Central memory CD4-positive, alpha-beta T cell (primary cell): ENCODE data around the gene GAN.
"Not testable (repeated sequence)": the region's sequence is repeated elsewhere in the genome, so short reads cannot be mapped to it uniquely, and the experiment has no call there.

ENCODE experiments used
- DNase-seq: peaks from one replicate; pipeline ENCODE4 v3.0.0; 2022

Gene GAN

DNA sequence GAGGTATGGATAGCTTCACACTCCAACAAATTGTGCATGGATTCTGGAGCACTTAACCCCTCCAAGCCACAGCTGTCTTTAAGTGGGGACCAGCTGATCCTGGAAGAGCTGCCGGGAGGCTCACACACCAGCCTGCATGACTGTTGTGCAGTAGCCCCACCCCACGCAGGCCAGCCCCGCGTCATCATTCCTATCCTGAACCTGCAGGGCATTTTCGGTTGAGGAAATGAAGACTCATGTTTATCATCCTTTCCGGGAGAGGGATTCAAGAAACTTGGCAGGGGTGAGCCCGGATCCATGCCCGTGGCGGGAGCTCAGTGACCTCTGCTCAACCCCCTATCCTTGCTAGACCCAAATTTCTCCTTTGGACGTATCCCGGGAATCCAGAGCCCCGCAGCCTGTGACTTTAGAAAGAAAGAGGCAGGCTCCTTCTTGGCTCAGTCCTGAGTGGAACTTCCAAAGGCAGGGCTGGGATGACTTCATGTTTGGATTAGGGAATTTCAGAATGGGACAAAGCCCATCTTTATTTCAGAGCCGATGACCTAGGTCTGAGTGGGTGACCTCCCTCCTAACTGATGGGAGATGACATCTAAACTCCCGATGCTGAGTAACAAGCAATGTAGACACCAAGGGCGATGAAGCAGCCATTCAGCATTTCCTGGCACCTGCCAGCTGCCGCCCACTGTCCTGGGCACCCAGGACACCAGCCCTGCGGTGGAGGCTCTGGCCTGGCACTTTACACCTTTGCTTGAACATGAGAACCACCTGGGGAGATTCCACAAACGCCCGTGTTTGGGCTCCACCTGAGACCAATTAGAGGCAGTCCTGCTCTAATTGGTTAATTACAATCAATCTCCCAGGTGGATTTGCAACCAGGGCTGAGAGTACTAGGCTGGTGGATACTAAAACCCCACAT lies 86.5 kb downstream of the GAN start:
- DNase-seq = no peak

DNA sequence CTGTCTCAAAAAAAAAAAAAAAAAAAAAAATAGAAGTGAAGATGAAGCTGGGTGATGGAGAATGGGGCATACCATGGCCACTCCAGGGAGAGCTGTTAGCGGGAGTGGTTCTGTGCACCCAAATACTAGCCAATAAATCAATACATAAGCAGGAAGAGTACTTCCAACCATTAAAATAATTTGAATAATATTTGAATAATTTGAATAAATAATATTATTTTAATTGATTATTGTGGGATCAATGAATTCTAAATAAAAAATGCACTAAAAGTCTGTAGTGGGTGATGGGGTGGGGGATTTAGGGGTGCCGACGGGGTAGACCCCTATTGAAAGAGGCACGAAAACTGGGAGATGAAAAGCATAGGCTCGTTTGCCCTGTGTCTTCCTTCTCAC lies 88.4 kb downstream of the GAN start:
- no peak for DNase-seq

DNA sequence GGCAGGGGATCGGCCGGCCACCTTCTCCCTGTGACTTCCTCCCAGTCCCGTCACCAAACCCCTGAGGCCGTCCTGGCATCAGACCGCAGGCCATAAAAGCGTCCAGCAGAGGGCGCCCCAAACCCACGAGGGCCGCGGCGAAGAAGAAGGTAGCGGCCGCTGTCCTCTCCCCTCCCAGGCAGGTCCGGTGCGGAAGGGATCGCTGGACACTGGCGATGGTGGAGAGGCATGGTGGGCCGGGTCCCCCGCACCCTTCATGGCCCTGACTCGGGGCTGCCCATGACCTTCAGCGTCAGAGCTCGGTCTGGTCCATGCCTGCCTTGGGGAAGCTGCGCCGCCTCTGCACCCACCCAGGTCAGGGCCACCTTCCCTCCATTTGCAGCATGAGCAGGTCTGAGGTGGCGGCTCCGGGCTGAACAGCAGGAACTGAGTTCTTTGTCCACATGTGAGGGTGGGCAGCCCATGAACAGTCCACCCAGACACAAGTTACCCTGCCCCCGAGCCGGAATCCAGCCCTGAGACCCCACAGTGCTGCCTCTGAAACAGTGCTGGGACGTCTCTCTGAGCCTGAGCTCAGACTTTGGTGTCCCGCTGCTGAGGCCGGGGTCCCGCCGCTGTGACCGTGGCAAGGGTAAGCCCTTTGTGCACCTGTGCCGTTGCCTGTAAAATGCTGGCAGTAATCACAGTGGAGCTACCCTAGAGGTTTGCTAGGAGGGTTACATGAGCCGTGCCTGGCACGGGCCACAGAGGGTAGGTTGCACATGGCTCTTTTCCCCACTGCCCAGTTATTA lies 89.0 kb downstream of the GAN start:
- DNase-seq = peak; percentile 65

DNA sequence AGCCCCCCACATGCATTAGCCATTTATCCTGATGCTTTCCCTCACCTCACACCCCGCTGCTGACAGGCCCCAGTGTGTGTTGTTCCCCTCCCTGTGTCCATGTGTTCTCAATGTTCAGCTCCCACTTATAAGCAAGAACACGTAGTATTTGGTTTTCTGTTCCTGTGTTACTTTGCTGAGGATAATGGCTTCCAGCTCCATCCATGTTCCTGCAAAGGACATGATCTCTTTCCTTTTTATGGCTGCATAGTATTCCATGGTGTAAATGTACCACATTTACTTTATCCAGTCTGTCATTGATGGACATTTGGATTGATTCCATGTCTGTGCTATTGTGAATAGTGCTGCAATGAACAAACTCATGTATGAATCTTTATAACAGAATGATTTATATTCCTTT lies 90.2 kb downstream of the GAN start:
- not testable (repeated sequence) for DNase-seq

DNA sequence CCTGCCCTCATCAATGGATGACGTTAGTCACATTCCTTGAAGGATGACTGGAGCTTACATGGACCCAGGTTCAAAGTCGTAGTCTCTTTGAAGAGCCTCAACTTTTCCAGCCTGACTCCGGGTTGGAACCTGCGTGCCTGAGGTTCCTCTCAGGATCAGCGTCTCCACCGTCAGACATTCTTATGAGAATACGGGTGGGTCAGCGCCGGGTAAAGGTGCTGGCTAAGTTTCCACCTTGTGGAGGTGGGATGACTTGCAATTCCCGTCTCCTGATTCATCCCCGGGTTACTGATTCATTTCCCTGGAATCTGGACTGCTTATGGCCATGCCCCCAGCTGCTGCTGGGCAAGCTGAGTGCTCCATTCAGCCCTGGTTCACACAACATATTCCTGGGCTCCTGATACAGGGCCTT lies 90.9 kb downstream of the GAN start:
- no peak for DNase-seq

DNA sequence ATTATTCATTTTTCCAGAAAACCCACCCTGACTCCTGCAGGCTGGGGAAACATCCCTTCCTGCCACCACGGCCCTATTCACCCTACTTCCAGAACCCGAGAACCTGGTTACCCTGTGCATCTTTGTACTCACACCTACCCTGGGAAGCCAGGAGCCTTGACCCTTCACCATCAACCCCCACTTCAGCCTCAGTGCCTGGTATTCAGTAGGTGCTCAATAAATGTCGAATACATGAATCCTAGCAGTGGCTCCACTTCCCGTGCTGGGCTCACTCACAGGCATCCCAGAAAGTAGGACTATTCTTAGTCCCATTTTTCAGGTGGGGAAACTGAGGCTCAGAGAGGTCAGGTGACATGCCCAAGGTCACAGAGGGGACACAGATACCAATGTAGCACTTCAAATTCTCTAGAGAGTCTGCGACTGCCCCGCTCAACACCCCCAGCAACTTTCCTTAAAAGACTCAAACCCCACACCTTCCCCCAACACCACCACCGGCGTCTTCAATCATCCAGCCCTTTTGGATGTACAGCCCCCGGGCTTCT lies 93.7 kb downstream of the GAN start:
- no peak for DNase-seq

DNA sequence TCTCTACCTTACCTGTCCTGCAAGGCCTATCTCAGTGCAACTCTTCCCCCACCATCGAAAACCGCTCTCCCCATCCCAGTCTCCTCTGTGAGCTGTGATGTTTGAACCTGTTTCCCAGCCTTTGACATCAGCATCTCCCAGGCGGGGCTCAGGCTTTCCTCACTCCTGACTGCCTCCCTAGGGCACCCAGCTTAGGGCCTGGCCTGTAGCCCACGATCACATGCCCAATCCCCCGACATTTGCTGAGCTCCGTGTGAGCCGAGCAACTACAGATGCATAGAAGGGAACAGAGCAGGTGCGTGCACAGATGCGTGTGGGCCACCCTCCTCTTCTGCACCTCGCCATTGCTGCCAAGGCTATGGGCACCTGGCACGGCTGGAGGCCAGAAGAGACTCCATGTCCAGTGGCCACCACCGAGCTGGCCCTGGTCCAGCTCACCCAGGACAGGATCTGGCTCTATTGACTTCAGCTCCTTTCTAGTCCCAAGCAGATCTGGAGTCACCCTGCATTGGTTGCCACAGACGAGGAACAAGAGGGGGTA lies 94.3 kb downstream of the GAN start:
- no peak for DNase-seq

DNA sequence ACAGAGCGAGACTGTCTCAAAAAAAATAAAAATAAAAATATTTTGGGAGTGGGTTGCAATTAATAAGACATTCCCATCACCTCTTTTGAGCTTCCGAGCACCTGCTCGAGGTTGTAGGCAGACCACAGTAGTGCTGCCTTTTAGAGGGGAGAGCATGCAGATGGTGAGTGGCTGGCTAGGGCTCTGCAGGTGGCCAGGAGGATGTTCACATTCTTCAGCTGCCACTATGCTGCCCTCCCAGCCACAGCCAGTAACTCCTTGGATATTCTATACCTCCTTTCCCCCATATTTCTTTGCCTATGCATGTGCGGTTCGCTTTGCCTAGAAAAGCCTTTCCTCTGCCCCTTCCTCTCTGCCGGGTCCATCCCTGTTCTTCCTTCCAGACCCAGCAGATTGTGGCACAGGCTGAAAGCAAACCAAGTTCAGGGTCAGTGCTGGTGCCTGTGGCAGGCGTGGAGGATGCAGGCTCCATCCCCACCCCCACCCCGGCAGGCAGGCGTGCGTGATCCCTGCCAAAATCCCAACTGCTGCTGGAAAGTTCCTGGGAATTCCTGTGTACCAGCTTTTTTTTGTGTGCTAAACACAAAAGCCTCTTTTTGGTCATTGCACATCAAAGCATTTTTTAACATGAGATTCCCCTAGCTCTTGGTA lies 96.0 kb downstream of the GAN start:
- no peak for DNase-seq

DNA sequence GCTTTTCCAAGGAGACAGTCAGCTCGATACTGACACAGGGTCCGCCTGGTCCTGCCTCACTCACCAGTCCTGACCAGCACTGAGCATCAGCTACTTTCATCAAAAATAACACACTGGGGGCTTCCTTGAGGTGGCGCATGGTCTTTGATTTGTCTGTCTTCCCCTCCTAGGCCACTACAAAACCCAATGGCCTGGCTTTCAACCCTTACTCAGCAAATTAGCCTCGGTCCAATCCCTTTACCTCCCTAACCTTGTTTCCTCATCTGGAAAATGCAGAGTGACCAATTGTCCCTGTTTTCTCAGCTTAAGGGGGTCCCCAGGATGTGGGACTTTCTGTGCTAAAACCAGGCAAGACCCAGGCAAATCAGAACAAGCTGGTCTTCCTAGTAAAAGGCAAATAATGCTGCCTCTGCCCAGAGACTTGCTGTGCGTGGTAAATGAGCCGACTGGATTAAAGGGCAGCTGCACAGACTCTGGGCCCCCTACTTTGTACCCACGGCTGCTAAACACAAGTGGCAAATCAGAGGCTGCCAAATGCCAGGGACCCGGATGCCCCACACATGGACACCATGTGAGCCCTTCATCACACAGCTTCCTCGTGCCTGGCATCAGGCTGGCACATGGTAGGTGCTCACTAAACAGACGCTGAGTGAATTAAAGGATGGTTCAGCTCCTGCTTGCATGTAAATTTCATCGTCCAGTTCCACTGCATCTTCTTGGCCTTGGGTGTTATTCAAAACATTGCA lies 98.7 kb downstream of the GAN start:
- no peak for DNase-seq

DNA sequence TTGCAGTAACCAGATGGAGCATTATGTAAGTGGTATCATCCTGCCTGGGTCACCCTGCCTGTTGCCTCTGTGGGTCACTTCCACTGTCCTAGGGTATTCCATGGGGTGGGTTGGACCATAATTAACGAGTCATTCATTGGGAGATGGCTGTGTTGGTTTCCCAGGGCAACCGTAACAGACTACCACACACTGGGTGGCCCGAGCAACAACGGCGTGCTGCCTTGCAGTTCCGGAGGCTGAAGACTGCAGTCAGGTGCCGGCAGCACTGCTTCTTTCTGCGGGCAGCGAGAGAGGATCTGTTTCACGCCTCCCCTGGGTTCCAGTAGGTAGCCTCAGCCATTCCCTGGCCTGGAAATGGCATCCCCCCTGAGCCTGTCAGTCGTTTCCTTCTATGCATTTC lies 101.0 kb downstream of the GAN start:
- no peak for DNase-seq

DNA sequence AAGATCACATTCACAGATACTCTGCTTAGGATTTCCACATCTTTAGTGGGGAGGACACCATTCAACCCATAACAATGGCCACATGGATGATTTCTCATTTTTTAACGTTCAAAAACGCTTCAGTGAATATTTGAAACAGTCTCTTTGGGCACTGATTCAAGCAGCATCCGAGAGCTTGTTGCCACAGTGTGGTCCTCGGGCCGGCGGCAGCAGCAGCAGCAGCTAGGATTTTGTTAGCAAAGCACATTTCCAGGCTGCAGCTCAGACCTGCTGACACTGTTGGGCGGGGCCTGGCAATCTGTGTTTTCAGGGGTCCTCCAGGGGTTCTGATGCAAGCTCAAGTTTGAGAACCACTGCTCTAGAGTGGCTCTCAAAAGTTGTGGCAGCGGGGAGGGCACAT lies 102.0 kb downstream of the GAN start:
- DNase-seq = no peak

DNA sequence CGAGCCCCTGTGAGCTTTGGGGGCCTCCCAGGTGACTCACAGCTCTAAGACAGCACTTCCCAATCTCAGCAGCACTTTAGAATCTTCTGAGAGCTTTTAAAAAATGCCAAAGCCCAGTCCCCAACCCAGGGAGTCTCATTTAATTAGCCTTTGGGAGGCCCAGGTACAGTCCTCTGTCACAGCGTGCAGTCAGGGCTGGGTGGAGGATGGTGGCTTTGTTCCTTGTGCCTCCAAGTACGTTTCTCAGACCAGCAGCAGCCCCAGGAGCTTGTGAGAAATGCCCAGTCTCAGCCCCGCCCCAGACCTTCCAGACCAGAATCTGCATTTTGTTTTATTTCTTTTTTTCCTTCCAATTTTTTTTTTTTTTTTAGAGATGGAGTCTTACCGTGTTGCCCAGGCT lies 102.4 kb downstream of the GAN start:
- no peak for DNase-seq

DNA sequence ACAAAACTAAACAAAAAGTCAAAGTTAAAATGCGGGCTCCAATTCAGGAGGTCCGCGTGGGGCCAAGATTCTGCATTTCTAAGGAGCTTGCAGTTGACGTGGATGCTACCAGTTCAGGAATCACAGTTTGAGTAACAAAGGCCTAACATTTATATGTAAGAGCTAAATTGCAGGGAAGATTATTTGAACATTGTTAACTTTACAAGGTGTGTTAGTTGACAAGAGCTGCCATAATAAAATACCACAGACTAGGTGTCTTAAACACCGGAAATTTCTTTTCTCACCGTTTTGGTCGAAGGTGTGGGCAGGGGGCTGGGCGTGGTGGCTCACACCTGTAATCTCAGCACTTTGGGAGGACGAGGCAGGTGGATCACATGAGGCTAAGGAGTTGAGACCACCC lies 105.0 kb downstream of the GAN start:
- no peak for DNase-seq

DNA sequence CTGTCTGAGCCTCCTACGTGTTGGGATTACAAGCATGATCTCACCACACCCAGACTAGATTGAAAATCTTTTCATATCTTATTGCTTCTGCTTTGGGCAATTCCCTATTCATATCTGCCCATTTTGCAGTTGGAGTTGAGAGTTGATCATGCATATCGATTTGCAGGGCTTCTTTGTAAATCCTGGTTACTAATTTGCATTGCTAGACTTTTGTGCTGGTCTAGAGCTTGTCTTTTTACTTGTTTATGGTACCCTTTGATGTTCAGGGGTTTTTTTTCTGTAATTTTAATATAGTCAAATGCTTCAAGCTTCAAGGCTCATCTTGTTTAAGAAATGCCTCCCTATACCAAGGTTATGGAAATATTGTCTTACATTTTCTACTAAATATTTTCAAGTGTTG lies 106.4 kb downstream of the GAN start:
- no peak for DNase-seq

DNA sequence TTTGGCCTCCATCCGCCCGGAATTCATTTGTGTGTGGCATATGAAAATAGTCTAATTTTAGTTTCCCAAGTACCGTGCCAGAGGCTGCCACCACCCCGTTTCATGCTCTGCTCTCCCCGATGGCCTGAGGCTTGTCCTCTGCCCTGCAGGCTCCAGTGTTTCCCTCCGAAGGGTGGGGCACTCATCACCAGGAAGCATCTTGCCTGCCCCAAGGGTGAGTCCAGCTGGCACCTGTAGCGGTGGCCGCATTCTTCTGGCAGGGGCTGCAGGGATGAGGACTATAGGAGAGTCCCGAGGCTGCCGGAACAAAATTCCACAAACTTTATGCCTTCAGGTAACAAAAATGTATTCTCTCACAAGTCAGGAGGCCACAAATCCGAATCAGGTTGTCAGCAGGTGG lies 106.8 kb downstream of the GAN start:
- DNase-seq = no peak

DNA sequence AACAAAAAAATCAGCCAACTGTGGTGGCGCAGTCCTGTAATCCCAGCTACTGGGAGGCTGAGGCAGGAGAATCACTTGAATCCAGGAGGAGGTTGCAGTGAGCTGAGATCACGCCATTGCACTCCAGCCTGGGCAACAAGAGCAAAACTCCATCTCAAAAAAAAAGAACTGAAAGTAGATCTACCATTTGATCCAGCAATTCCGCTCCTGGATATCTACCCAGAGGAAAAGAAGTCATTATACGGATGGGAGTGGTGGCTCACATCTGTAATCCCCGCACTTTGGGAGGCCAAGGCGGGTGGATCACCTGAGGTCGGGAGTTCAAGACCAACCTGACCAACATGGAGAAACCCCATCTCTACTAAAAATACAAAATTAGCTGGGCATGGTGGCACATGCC lies 107.4 kb downstream of the GAN start:
- not testable (repeated sequence) for DNase-seq

DNA sequence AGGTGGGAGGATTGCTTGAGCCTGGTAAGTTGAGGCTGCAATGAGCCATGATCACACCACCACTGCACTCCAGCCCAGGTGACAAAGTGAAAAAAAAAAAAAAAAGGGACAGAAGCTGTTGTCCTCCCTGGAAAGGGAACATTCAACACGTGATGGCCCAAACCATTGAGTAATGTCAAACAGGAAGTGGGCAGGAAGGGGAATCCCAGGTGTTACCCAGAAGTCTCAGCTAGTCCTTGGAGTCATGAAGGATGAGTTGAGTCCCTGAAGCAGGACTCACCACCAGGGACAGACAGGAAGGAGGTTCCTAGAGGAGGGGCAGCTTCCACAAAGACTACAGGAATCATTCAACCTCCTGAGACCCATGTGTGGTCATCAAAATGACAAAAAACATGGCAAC lies 110.0 kb downstream of the GAN start:
- DNase-seq = no peak

DNA sequence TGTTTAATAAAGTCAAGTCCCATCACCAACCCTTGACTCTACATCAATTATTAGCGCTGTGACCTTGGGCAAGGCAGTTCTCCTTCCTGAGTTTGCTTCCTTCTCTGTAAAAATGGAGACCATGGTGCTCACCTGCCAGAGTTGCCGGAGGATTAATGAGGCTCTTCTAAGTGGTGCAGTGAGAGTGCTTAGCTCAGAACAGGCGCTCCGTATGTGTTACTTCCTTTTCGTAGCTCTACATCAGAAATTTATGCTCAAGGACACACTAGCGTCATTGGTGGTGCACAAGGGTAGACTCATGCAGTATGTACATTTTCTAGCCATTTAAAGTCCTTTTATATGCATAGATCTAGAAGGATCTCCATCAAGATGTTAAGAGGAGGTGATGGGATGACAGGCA lies 112.5 kb downstream of the GAN start:
- DNase-seq = no peak

DNA sequence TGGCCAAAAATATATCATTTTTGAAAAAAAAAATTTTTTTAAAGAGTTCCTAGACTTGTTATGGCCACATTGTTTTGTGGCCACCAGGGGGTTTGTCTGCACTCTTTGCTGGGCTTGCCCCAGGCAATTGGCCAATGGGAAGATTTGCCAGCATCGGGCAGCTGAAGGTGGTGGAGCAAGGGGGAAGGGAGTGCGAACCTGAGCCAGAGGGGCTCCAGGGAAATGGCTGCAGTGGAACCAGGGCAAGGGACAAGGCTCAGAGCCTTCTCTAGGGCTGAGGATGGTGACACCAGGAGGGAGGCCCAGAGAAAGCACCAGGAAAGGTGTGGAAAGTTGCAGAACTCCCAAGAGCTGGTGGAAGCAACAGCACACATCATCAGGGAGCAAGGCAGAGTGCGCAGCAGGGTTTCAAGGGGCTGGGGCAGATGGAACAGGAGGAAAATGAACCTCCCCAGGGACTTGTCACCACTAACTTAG lies 114.3 kb downstream of the GAN start:
- DNase-seq = no peak

DNA sequence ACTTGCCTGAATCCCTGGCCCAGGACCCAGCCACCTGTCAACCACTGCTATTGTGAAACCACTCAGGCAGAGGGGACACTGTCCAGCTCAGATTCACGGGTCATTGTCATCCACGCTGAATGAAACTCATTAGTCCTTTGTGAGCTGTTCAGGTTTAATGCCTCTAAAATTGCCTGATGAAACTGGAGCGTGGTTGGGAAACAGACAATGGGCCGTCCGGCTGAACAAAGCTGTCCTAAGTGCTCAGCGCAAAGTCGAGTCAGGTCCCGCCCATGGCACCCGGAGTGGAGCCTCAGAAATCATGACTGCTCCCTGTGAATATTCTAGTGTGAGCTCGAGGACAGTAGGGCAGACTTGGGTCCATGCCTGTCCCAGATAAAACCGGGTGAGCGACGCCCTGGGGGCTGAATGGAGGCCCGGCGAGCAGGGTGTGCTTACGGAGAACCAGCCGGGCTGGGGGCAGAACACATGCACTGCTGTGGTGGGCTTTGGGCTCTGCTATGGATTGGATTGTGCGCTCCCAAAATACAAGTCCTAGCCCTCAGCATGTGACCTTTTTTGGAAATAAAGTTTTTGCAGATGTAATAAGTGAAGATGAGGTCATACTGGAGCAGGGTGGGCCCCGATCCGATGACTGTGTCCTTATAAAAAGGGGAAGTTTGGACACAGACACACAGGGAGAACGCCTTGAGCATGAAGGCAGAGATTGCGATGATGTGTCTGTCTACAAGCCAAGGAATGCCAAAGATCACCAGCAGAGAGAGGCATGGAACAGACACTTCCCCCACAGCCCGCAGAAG lies 117.0 kb downstream of the GAN start:
- DNase-seq = no peak

DNA sequence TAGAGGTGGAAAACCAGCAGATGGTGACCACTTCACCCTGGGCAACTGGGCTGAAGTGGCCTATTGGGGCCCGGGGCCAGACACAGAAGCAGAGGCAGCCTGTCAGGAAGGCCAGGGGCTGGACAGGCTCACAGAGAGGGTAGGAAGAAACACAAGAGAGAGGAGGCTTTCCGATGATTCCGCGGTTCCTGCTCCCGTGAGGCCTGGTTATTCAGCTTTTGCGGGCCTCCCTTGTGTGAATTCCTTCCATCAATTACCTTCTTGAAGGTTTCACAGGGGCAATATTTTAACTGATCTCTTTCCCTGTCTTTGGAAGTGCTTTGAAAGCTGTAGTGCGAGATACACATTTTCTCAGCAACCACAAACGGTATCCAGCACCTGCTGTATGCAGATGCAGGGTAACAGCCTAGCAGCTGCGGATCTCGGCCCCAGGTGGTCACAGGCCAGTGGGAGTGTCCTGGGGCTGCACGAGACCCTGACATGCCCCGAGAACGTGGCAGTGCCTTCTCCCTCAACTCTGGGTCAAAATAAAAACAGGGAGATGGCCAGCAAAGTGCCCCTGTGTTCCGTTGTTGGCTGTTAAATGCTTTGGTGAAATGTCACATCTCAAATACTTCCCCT lies 118.3 kb downstream of the GAN start:
- DNase-seq = no peak
